Panc1 (cell line): ENCODE measurements around the gene FBXO5. TPM values are rescaled to one million over a fixed set of nuclear protein-coding genes. Genes with fewer than 3 reads are reported as not detected.

Experiments used
- ATAC-seq: fragments of 200-7000 bp; cut with Tn5 transposase; 2 replicates; pipeline ENCODE4 v1.9.1; 2020; ENCODE audit warnings: mild to moderate bottlenecking, moderate library complexity
- BruUV-seq: library from RNA; stranded (reverse); fragments of 400-500 nt; replicated peaks from 2 replicates; lab custom pipeline; 2021; lab: Mats Ljungman, UMichigan
- CTCF ChIA-PET: fragments of 300-600 bp; sonication (Branson Sonifier 250); formaldehyde crosslinking; loops from one replicate; lab custom pipeline; 2022; ENCODE audit warnings: antibody characterized with exemption; lab: Charles Lee
- POLR2A ChIA-PET: fragments of 300-600 bp; sonication (Branson Sonifier 250); formaldehyde crosslinking; loops from one replicate; lab custom pipeline; 2022; ENCODE audit warnings: antibody characterized with exemption; lab: Charles Lee
- DNase-seq: peaks from one replicate; pipeline ENCODE4 v3.0.0-alpha.2; 2010; ENCODE audit warnings: low read depth, low spot score
- H3K27ac ChIP-seq: 2 replicates; pipeline ENCODE4 v1.5.1; 2011; ENCODE audit warnings: mild to moderate bottlenecking, low read length, inconsistent platforms
- H3K27me3 ChIP-seq: fragments of 200-500 bp; sonication (Bioruptor generic); 2 replicates; pipeline ENCODE4 v1.6.0; 2014; ENCODE audit warnings: low read length, inconsistent platforms; ENCODE audit not compliant: control insufficient read depth, insufficient read depth
- H3K36me3 ChIP-seq: fragments of 200-500 bp; sonication (Bioruptor generic); 2 replicates; pipeline ENCODE4 v1.5.1; 2014; ENCODE audit warnings: inconsistent platforms, mild to moderate bottlenecking, low read length, moderate library complexity; ENCODE audit not compliant: control insufficient read depth, insufficient read depth
- H3K4me1 ChIP-seq: 2 replicates; pipeline ENCODE4 v1.5.1; 2011; ENCODE audit warnings: inconsistent platforms, mild to moderate bottlenecking, low read length, moderate library complexity; ENCODE audit not compliant: control insufficient read depth, insufficient read depth
- H3K4me3 ChIP-seq, 2 experiments: 2 replicates each; pipeline ENCODE4 v1.5.1; 2011 to 2012; ENCODE audit warnings: low read depth in 2 of 2, low read length in 2 of 2, mild to moderate bottlenecking in 2 of 2, inconsistent platforms in 1 of 2, moderate library complexity in 1 of 2
- H3K9me3 ChIP-seq: fragments of 200-500 bp; sonication (Bioruptor generic); 2 replicates; pipeline ENCODE4 v1.5.1; 2014; ENCODE audit warnings: low read depth, mild to moderate bottlenecking, inconsistent platforms, low read length, moderate library complexity; ENCODE audit not compliant: control insufficient read depth, insufficient read depth
- CTCF ChIP-seq: fragments of 450-650 bp; IDR thresholded peaks from 2 replicates; pipeline ENCODE4 v1.5.1; 2017; ENCODE audit warnings: mild to moderate bottlenecking
- POLR2AphosphoS5 ChIP-seq: IDR thresholded peaks from 2 replicates; pipeline ENCODE4 v1.6.1; 2012; ENCODE audit warnings: mild to moderate bottlenecking, low read depth, low read length, moderate library complexity
- REST ChIP-seq, 2 experiments: IDR thresholded peaks; 2 replicates each; pipeline ENCODE4 v1.6.1; 2011 to 2012; ENCODE audit warnings: low read depth in 2 of 2, control low read depth in 1 of 2, low read length in 1 of 2, mild to moderate bottlenecking in 1 of 2, moderate library complexity in 1 of 2; ENCODE audit not compliant: insufficient read depth in 1 of 2
- SIN3A ChIP-seq: IDR thresholded peaks from 2 replicates; pipeline ENCODE4 v1.6.1; 2012; ENCODE audit warnings: low read depth, mild to moderate bottlenecking, low read length, moderate library complexity, borderline replicate concordance; ENCODE audit not compliant: insufficient read depth
- TCF7L2 ChIP-seq: IDR thresholded peaks from 2 replicates; pipeline ENCODE4 v1.6.1; 2011; ENCODE audit warnings: mild to moderate bottlenecking, low read depth, low read length, inconsistent platforms
- in situ Hi-C: cut with HindIII; loops from 2 replicates; pipeline ENCODE4 v1.10.0; 2016; ENCODE audit warnings: low sequenced_read_pairs, low pct_unique_long_range_greater_than_20kb
- intact Hi-C: fragments of 100-400 bp; cut with micrococcal nuclease; formaldehyde crosslinking; loops from one replicate; pipeline ENCODE4 v1.10.0; 2022; ENCODE audit not compliant: unreplicated experiment
- total RNA-seq: library from RNA; stranded (reverse); gene quantifications from one replicate; pipeline ENCODE4 v1.2.1, GENCODE V29; 2021; ENCODE audit not compliant: unreplicated experiment

The FBXO5 gene
- total RNA-seq, 1 experiment from 2014 or later, result 33.6 TPM

GRCh38 chr6:153002613-153003365 lies 19.9 kb upstream of the FBXO5 start, which contains the start of gene MTRF1L:
Gene MTRF1L (minus strand): TSS chr6:153002709. CDS start chr6:153002685, 24 bp downstream.
- ChIA-PET POLR2A (no interaction called here), CTCF (no interaction called here)
- in situ Hi-C loops, result no loop called here
- intact Hi-C loops, result no loop called here
- ATAC-seq, result peak; percentile 97
- Histone ChIP-seq H3K4me1 (peaks cover 18% of the 10 kb centered on the region), H3K36me3 (peaks cover 22% of the 10 kb centered on the region), H3K9me3 (no peaks in the 10 kb centered on the region), H3K27ac (peak within 1 kb of the TSS; percentile 96), H3K27me3 (no peaks in the 10 kb centered on the region), H3K4me3 (peak within 1 kb of the TSS; percentile 76 to 100)
- TF ChIP-seq SIN3A, result peak; percentile 61; the same call in 1 of the 2 replicates
- TF ChIP-seq CTCF, result no peak
- TF ChIP-seq POLR2AphosphoS5, result peak; percentile 73
- peak; percentile 82 for DNase-seq
- TSS peak; percentile 71 for BruUV-seq

GRCh38 chr6:153001767-153002612 lies 19.1 kb upstream of the FBXO5 start:
- in situ Hi-C loops, result no loop called here
- ChIA-PET POLR2A (interaction anchor here (0.7 kb wide), 2 partner anchors 40 to 49 kb away, joined by 5 to 12 read pairs; no protein-coding TSS in a partner anchor), CTCF (no interaction called here)

More at GRCh38 chr6:153001767-153002612, 19.1 kb upstream of the FBXO5 start:
- Histone ChIP-seq H3K4me3 (peak overlapping the region; percentile 76 to 100), H3K4me1 (peaks cover 21% of the 10 kb centered on the region), H3K36me3 (peaks cover 27% of the 10 kb centered on the region), H3K27me3 (no peaks in the 10 kb centered on the region), H3K9me3 (no peaks in the 10 kb centered on the region), H3K27ac (peak overlapping the region; percentile 96)
- peak; percentile 54 for ATAC-seq
- intact Hi-C loops, result no loop called here
- DNase-seq, result no peak
- no TSS peak for BruUV-seq
- no peak for TF ChIP-seq CTCF
- TF ChIP-seq REST (IDR thresholded peaks at IDR 0.05; ENCODE audit: insufficient read depth in 1 of 2, low read depth in 2 of 2, low read length in 1 of 2), result no peak
- TF ChIP-seq POLR2AphosphoS5, result no peak
- TF ChIP-seq SIN3A, result no peak
- TF ChIP-seq TCF7L2, result no peak
